Measurements from ENCODE around the gene ZNF580. TPM values are rescaled to one million over a fixed set of nuclear protein-coding genes. Genes with fewer than 3 reads are reported as not detected.
A peak's percentile ranks its signal among the peaks of the same experiment; 100 is the strongest.

ZNF580 gene
- total RNA-seq, 2 donors from 2014 or later: 49.7 to 70.5 TPM

DNA sequence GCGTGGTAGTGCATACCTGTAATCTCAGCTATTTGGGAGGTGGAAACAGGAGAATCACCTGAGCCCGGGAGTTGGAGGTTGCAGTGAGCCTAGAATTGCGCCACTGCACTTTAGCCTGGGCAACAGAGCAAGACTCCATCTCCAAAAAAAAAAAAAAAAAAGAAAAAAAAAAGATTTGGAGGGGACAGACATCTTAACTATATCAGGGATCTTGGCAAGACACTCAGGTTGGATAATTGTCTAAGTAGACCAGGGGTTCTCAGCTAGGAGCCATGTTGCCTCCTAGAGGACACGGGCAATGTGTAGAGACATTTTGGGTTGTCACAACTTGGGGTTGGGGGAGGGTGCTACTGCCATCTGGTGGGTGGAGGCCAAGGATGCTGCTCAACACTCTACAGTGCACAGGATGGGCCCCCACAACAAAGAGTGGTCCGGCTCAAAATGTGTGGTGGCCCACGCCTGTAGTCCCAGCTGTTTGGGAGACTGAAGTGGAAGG is 1.9 kb upstream of the ZNF580 start:
- no peak overlapping the region for H3K27ac ChIP-seq
- H3K4me1 ChIP-seq (replicated peaks): peaks cover 29% of the 10 kb centered on the region

GRCh38 chr19:55640043-55640576 is 692 bp upstream of the ZNF580 start:
- Histone ChIP-seq H3K9me3 (no peaks in the 10 kb centered on the region), H3K36me3 (no peaks in the 10 kb centered on the region), H3K4me1 (replicated peaks) (peaks cover 39% of the 10 kb centered on the region), H3K27me3 (replicated peaks; ENCODE audit: insufficient read depth) (no peaks in the 10 kb centered on the region), H3K27ac (peak overlapping the region; percentile 93 to 95), H3K4me3 (peak overlapping the region; percentile 85 to 91)
- intact Hi-C loops (cut with DNase I): no loop called here
- WGBS: 3% methylated on average over 38 of the region's 38 CpGs
- TF ChIP-seq POLR2AphosphoS5 (IDR thresholded peaks at IDR 0.05) (no peak), POLR2A (IDR thresholded peaks at IDR 0.05) (no peak), CTCF (IDR thresholded peaks at IDR 0.05) (peak; percentile 29 to 62 (median 40))
- DNase-seq (ENCODE audit: low spot score): peak; percentile 32

More for the DNA sequence above, 1.9 kb upstream of the ZNF580 start:
- DNase-seq (ENCODE audit: low spot score): no peak
- intact Hi-C loops (cut with DNase I): no loop called here
- Histone ChIP-seq H3K9me3 (no peaks in the 10 kb centered on the region), H3K4me3 (no peak overlapping the region), H3K27me3 (replicated peaks; ENCODE audit: insufficient read depth) (no peaks in the 10 kb centered on the region), H3K36me3 (no peaks in the 10 kb centered on the region)
- peak in 1 of 4 experiments; percentile 4 for TF ChIP-seq CTCF (IDR thresholded peaks at IDR 0.05)
- TF ChIP-seq POLR2A (IDR thresholded peaks at IDR 0.05): no peak
- no peak for TF ChIP-seq POLR2AphosphoS5 (IDR thresholded peaks at IDR 0.05)
- WGBS: 88% methylated on average over 6 of the region's 6 CpGs

DNA sequence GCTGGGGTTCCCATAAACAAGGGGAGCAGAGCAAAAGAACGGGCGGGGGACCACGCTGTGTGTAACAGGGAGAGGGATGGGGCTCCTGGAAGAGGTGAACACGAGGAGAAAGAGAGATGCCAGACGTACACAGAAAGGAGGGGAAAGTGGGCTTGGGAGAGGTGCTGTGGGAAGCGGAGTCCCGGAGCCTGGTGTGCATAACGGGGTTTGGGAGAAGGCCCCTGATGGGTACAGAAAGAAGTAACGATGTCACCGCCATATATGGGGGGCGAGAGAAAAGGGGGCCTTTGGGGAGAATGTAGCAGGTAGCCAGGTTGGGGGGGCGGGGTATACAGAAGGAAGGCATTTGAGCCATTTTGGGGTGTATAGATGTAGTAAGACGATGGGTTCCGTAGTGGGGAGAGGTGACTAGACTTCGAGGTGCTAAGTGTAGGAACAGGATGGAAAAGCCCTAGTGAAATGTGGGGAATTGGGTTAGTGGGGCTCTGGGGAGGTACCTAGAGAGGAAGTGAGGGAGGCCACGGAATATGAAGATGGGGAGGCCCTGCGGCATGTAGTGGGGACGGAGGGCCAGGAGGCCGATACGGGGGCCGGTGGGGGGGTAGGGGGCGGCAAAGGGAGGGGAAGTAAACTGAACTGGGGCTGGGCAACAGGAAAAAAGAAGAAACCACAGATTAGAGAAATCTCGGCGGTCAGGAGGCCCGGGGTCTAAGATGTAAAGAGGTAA is 787 bp downstream of the ZNF580 start:
- intact Hi-C loops (cut with DNase I): no loop called here
- Histone ChIP-seq H3K4me1 (replicated peaks) (peaks cover 32% of the 10 kb centered on the region), H3K4me3 (peak overlapping the region; percentile 85 to 91), H3K36me3 (no peaks in the 10 kb centered on the region), H3K27ac (peak overlapping the region; percentile 93 to 95), H3K27me3 (replicated peaks; ENCODE audit: insufficient read depth) (no peaks in the 10 kb centered on the region), H3K9me3 (no peaks in the 10 kb centered on the region)
- TF ChIP-seq POLR2AphosphoS5 (IDR thresholded peaks at IDR 0.05) (no peak), CTCF (IDR thresholded peaks at IDR 0.05) (no peak), POLR2A (IDR thresholded peaks at IDR 0.05) (no peak)
- DNase-seq (ENCODE audit: low spot score): no peak
- 2% methylated on average over 25 of the region's 25 CpGs for WGBS

DNA sequence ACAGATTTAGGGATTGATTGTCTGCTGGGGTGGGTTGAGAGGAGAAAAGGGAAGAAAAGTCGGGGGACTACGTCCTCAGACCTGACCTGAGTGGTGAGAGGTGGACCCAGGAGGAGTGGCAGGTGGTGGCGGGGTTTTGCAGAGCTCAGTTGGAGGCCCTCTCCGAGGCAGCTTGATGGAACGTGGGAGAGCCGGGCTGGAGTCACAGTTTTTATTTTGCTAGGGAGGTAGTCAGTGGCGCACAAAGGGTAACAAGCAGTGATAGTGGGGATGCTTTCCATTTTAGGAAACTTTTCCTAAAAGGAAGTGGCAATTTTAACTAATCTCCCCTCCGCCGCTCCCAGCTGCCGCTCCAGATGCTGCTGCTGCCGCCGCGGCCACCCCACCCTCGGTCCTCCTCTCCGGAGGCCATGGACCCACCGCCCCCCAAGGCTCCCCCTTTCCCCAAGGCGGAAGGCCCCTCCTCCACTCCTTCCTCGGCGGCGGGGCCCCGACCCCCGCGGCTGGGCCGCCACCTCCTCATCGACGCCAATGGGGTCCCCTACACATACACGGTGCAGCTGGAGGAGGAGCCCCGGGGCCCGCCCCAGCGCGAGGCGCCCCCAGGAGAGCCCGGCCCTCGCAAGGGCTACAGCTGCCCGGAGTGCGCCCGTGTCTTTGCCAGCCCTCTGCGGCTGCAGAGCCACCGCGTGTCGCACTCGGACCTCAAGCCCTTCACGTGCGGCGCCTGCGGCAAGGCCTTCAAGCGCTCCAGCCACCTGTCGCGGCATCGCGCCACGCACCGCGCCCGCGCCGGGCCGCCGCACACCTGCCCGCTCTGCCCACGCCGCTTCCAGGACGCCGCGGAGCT is 1.6 kb downstream of the ZNF580 start:
- Histone ChIP-seq H3K36me3 (no peaks in the 10 kb centered on the region), H3K4me3 (peak overlapping the region; percentile 85 to 91), H3K27me3 (replicated peaks; ENCODE audit: insufficient read depth) (no peaks in the 10 kb centered on the region), H3K9me3 (no peaks in the 10 kb centered on the region), H3K4me1 (replicated peaks) (peaks cover 31% of the 10 kb centered on the region), H3K27ac (peak overlapping the region; percentile 93 to 95)
- no peak for DNase-seq (ENCODE audit: low spot score)
- TF ChIP-seq POLR2AphosphoS5 (IDR thresholded peaks at IDR 0.05) (no peak), CTCF (IDR thresholded peaks at IDR 0.05) (no peak), POLR2A (IDR thresholded peaks at IDR 0.05) (no peak)
- under 1% methylated on average over 28 of the region's 65 CpGs for WGBS
- intact Hi-C loops (cut with DNase I): no loop called here

All from prostate gland (tissue), 2 donors.